Measurements from ENCODE around the gene ARIH2. TPM values are rescaled to one million over a fixed set of nuclear protein-coding genes. Genes with fewer than 3 reads are reported as not detected.

The ARIH2 gene
- total RNA-seq, 1 donor: 68.6 TPM

DNA sequence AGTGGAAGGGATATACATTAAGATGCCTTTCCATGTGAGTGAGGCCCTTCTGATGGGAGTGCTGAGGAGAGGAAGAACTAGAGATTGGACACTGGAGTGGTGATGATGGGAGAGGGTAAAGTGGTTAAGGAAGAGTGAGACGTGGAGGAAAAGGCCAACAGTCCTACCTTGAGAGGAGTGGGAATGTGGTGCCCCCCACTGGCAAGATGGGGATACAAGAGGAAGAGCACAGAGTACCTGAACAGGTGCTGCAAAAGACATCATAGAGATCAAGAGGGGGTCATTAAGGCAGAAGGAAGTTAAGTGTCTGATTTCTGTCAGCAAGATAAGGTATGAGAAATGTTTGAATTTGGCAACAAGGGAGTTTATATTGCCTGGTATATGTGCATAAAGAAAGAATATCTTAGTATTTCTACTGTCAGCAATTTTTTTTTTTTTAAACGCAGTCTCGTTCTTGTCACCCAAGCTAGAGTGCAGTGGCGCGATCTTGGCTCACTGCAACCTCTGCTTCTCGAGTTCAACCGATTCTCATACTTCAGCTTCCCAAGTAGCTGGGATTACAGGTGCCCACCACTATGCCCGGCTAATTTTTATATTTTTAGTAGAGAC is 34.0 kb downstream of the ARIH2 start:
- TF ChIP-seq, protein P1, sequence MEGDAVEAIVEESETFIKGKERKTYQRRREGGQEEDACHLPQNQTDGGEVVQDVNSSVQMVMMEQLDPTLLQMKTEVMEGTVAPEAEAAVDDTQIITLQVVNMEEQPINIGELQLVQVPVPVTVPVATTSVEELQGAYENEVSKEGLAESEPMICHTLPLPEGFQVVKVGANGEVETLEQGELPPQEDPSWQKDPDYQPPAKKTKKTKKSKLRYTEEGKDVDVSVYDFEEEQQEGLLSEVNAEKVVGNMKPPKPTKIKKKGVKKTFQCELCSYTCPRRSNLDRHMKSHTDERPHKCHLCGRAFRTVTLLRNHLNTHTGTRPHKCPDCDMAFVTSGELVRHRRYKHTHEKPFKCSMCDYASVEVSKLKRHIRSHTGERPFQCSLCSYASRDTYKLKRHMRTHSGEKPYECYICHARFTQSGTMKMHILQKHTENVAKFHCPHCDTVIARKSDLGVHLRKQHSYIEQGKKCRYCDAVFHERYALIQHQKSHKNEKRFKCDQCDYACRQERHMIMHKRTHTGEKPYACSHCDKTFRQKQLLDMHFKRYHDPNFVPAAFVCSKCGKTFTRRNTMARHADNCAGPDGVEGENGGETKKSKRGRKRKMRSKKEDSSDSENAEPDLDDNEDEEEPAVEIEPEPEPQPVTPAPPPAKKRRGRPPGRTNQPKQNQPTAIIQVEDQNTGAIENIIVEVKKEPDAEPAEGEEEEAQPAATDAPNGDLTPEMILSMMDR (IDR thresholded peaks at IDR 0.05; ENCODE audit: insufficient read depth, low read length): peak; percentile 31
- H3K4me3 ChIP-seq (ENCODE audit: low read depth, low read length): no peak overlapping the region
- peak; percentile 13 for DNase-seq (ENCODE audit: low read depth)

DNA sequence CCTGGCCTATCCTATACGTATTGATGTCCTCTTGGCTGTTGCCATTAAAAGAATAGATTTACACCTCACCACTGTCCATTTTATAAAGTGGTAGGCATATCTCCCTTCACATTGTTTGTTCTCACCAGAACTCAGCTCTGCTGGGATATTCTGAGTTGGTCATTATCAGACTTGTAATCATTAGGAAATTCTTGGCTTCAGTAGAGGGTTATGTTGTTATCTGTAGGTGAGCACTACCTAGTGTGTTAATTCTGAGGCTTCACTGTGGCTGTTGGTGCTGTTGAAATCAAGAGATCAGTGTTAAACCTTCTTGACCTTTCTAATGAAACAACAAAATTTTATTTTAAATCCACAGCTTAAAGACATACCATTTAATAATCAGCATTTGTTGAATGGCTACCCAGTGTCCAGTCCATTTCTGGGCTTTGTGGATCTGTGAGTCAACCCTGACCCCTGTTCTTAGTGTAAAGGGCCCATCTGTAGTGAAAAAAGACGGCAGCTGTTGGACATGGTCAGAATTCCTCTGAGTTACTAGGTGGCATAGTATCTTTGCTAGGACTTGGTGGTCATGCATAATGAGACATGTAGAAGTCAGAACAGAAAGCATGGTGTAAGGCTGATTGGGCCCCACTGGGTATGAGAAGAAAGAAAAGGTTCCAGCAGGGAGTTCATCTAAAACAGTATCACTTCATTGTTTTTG is 38.5 kb downstream of the ARIH2 start:
- TF ChIP-seq, protein P1 (IDR thresholded peaks at IDR 0.05; ENCODE audit: insufficient read depth, low read length): no peak
- no peak for DNase-seq (ENCODE audit: low read depth)

DNA sequence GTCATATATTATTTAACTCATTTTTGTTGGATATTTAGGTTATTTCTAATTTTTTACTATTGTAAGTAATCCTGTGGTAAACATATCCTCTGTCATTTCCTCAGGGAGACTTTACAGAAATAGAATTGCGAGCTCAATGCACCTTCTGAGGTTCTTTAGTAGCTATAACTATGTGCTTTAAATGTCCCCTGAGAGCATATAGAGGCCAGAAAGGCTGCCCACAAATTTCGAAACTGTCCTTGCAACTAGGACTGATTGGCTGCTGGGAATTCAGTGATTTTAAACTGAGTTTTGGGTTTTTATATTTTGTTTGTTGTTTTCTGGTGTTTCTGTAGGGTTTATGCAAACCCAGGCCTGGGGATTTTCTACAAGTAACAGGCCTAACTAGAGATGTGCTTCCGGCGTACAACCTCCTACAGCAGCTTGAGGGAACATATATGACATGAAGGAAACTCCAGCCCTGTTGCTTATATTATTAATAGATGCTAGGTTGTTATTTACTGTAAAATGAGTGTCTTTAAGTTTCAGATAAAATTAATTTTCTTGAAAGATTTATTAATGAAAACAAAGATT is 42.3 kb downstream of the ARIH2 start:
- peak; percentile 12 for DNase-seq (ENCODE audit: low read depth)
- no peak overlapping the region for H3K4me3 ChIP-seq (ENCODE audit: low read depth, low read length)
- TF ChIP-seq, protein P1 (IDR thresholded peaks at IDR 0.05; ENCODE audit: insufficient read depth, low read length): no peak

More for the DNA sequence above, 38.5 kb downstream of the ARIH2 start:
- H3K4me3 ChIP-seq (ENCODE audit: low read depth, low read length): no peak overlapping the region

DNA sequence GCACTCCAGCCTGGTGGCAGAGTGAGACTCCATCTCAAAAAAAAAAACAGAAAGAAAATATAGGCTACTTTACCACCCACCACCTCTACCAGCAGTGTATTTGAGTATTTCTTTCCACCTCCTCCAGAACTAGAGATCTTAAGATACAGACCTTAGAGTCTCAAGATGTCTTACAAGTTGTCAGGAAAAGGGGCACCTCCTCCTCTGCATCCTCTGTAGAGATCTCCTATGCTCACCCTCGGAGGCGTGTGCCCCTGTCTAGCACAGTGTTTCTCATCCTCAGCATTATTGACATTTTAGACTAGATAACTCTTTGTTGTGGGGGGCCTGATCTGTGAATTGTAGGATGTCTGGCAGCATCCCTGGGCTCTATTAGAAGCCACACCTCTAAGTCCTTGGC is 43.7 kb downstream of the ARIH2 start:
- TF ChIP-seq, protein P1 (IDR thresholded peaks at IDR 0.05; ENCODE audit: insufficient read depth, low read length): no peak
- H3K4me3 ChIP-seq (ENCODE audit: low read depth, low read length): no peak overlapping the region

DNA sequence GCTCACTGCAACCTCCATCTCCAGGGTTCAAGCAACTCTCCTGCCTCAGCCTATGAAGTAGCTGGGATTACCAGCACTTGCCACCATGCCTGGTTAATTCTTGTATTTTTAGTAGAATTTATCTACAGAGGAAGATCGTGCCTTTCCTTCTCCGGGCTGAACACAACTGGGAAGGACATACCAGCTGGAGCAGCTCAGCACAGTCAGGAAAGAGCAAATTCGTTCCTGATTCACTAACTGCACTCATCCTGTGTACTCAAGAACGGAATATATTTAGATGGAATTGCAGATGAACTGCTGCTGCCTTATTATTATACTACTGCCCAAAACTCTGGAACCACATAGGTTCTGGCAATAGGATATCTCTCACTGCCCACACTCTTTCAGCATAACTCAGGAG is 44.3 kb downstream of the ARIH2 start:
- TF ChIP-seq, protein P1 (IDR thresholded peaks at IDR 0.05; ENCODE audit: insufficient read depth, low read length): no peak
- no peak for DNase-seq (ENCODE audit: low read depth)
- no peak overlapping the region for H3K4me3 ChIP-seq (ENCODE audit: low read depth, low read length)

More for the DNA sequence above, 43.7 kb downstream of the ARIH2 start:
- DNase-seq (ENCODE audit: low read depth): no peak

DNA sequence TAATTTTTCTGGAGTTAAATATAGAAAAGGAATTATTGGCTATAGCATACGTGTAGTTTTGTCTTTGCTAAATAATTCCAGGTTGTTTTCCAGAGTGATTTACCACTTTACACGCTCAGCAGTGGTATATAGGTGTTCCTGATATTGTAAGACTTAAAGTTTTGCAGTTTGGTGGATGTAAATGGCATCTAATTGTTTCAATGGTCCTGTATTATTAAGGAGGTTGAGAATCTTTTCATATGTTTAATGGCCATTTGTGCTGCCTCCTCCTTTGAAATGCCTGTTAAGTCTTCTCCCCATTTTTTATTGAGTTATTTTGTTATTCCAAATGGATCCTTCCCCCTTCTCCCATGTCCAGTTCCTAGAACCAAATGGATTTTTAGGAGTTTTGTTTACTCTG is 44.9 kb downstream of the ARIH2 start:
- DNase-seq (ENCODE audit: low read depth): no peak
- H3K4me3 ChIP-seq (ENCODE audit: low read depth, low read length): no peak overlapping the region
- TF ChIP-seq, protein P1 (IDR thresholded peaks at IDR 0.05; ENCODE audit: insufficient read depth, low read length): no peak

All from fibroblast of the aortic adventitia (primary cell).